Endometrium (tissue), 2 donors: ENCODE results near the gene C3orf49.

Experiments
- FAIRE-seq: peaks from 2 replicates; lab custom pipeline; 2012; peaks lifted over from hg19 to GRCh38; lab: Jason Lieb, UNC
- donor health status: control.
- donor health status: control.

C3orf49 gene

GRCh38 chr3:63886858-63887257 is 67.8 kb downstream of the C3orf49 start:
- FAIRE-seq, result no peak

DNA sequence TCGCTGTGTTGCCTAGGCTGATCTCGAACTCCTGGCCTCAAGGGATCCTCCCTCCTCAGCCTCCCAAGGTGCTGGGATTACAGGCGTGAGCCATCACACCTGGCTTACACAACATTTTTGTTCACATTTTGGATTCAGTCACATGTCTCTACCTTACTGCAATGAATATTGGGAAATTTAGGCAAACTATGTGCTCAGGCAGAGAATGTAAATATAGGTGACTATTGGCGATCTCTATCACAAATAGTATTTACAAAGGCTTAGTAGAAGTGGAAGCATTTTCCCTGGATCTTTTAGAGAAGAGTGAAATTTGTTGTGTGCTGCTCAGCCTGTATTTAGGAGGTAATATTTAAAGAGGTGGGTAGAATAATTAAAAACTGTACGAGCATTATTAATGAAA is 72.4 kb downstream of the C3orf49 start:
- no peak for FAIRE-seq

DNA sequence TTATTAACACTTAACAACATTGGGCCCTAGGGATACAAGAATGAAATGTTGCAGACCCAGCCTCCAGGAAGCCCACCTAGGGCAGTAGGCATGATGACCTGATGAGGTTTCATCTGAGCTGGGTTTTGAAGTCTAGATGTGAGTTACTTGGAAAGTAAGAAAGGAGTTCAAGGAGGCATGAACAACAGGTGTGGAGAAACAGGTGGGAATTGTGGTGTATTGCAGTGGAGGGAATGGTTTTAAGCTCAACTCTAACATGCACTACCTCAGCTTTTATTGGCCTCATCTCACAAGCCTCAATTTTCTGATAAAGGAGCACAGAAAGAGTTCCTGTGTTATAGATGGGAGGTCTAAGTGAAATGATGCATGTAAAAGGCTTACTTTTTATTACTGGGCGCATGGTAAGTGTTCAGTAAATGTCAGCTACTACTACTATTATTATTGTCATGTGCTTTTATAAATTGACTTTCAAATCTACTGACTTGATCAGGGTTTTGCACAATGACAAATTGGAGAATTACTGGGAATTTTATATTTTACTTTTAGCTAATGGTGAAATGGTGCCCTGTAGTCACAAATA is 73.8 kb downstream of the C3orf49 start:
- FAIRE-seq, result no peak

DNA sequence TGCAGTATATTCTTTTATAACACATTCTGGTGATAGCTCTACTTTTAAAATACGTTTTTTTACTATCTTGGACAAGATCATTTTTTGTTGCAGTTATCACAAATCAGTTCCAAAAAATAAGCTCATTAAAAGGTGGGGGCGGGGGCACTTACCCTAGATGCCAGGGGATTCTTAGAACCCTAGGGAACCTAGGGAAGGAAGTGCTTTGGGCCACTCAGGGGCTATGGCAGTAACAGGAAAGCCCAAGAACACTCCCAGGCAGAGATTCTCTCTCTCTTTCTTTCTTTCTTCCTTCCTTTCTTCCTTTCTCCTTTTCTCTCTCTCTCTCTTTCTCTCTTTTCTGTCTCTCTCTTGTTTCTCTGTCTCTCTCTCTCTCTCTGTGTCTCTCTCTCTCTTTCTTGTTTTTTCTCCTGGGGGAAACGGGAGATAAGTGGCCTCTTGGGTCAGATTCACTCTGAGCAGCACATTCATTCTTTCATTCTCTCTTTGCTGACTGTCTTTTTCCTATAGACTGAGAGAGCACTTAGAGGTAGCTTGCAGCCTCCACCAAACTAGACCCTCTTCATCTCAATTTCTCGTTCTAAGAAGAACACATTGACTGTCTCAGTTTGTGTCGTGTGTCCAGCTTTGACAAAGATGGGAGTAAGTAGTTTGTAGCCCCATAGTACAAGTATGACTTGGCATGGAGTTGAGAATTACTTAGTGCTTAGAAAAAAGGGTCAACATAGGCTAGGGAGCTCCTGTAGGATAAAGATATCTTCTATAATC is 76.5 kb downstream of the C3orf49 start:
- FAIRE-seq, result no peak

GRCh38 chr3:63896332-63897030 is 77.4 kb downstream of the C3orf49 start:
- no peak for FAIRE-seq
